GM12878 (cell line): ENCODE measurements around the gene C16orf95. TPM values are rescaled to one million over a fixed set of nuclear protein-coding genes. Genes with fewer than 3 reads are reported as not detected.

Experiments used
- ATAC-seq: fragments of 200-7000 bp; cut with Tn5 transposase; 3 replicates; pipeline ENCODE4 v1.9.1; 2020; ENCODE audit warnings: mild to moderate bottlenecking, moderate library complexity
- BruUV-seq: library from RNA; stranded (reverse); fragments of 400-500 nt; replicated peaks from 2 replicates; lab custom pipeline; 2021; lab: Mats Ljungman, UMichigan
- CTCF ChIA-PET: fragments of 300-600 bp; sonication (Branson Sonifier 250); formaldehyde crosslinking; extraction: SDS; loops from one replicate; lab custom pipeline; 2021; ENCODE audit warnings: inconsistent platforms; lab: Yijun Ruan, JAX
- POLR2A ChIA-PET: fragments of 350-600 bp; formaldehyde crosslinking; extraction: SDS; loops from one replicate; lab custom pipeline; 2021; ENCODE audit warnings: inconsistent platforms; lab: Charles Lee
- RAD21 ChIA-PET: fragments of 300-600 bp; sonication (Branson Sonifier 250); formaldehyde crosslinking; loops from one replicate; lab custom pipeline; 2023; ENCODE audit warnings: antibody characterized with exemption; ENCODE audit not compliant: unreplicated experiment; lab: Charles Lee
- SMC1A ChIA-PET: fragments of 300-600 bp; sonication (Branson Sonifier 250); formaldehyde crosslinking; loops from one replicate; lab custom pipeline; 2023; ENCODE audit not compliant: unreplicated experiment, uncharacterized antibody; lab: Charles Lee
- DNase-seq: peaks from one replicate; pipeline ENCODE4 v3.0.0-alpha.2; 2011; ENCODE audit warnings: low read depth, low spot score
- FAIRE-seq: peaks from 3 replicates; lab custom pipeline; 2011; peaks lifted over from hg19 to GRCh38; lab: Jason Lieb, UNC
- H2AFZ ChIP-seq: 2 replicates; pipeline ENCODE4 v1.6.0; 2011; ENCODE audit warnings: low read depth, low read length, control low read depth; ENCODE audit not compliant: control insufficient read depth
- H3K27ac ChIP-seq: 2 replicates; pipeline ENCODE4 v1.5.1; 2011; ENCODE audit warnings: control low read depth; ENCODE audit not compliant: control insufficient read depth, insufficient read depth
- H3K27me3 ChIP-seq, 2 experiments: replicated peaks in 1 of 2; 2 replicates each; pipeline versions ENCODE4 v1.6.0 to v1.6.1; 2011; ENCODE audit warnings: low read length in 1 of 2; ENCODE audit not compliant: control insufficient read depth in 2 of 2, insufficient read depth in 2 of 2
- H3K36me3 ChIP-seq, 2 experiments: 2 replicates each; pipeline ENCODE4 v1.5.1; 2011; ENCODE audit warnings: low read length in 1 of 2; ENCODE audit not compliant: control insufficient read depth in 2 of 2, insufficient read depth in 2 of 2
- H3K4me1 ChIP-seq: 2 replicates; pipeline ENCODE4 v1.6.1; 2011; ENCODE audit warnings: mild to moderate bottlenecking, low read length, moderate library complexity, mixed read lengths; ENCODE audit not compliant: control insufficient read depth, insufficient read depth
- H3K4me2 ChIP-seq: 2 replicates; pipeline ENCODE4 v1.6.0; 2011; ENCODE audit warnings: control low read depth; ENCODE audit not compliant: control insufficient read depth, insufficient read depth
- H3K4me3 ChIP-seq: fragments of 200-600 bp; sonication (generic); 2 replicates; pipeline ENCODE4 v1.5.1; 2016
- H3K79me2 ChIP-seq: 2 replicates; pipeline ENCODE4 v1.6.0; 2011; ENCODE audit warnings: low read length; ENCODE audit not compliant: control insufficient read depth, insufficient read depth
- H3K9ac ChIP-seq: 2 replicates; pipeline ENCODE4 v1.8.0; 2011; ENCODE audit warnings: low read length, control low read depth, mixed read lengths; ENCODE audit not compliant: control insufficient read depth, insufficient read depth
- H3K9me3 ChIP-seq: replicated peaks from 3 replicates; pipeline ENCODE4 v1.5.1; 2011; ENCODE audit warnings: mild to moderate bottlenecking, low read length; ENCODE audit not compliant: control insufficient read depth, insufficient read depth
- H4K20me1 ChIP-seq: 2 replicates; pipeline ENCODE4 v1.6.0; 2011; ENCODE audit not compliant: control insufficient read depth, insufficient read depth
- BCLAF1 ChIP-seq: fragments of 450-650 bp; IDR thresholded peaks from 2 replicates; pipeline ENCODE4 v1.6.1; 2017; ENCODE audit warnings: antibody characterized with exemption, mild to moderate bottlenecking, moderate library complexity
- CREB1 ChIP-seq: IDR thresholded peaks from 2 replicates; pipeline ENCODE4 v1.6.1; 2012; ENCODE audit warnings: low read depth, mild to moderate bottlenecking, inconsistent platforms
- IRF3 ChIP-seq: fragments of 450-650 bp; IDR thresholded peaks from 2 replicates; pipeline ENCODE4 v1.6.1; 2014; ENCODE audit warnings: mild to moderate bottlenecking
- JUNB ChIP-seq: IDR thresholded peaks from 2 replicates; pipeline ENCODE4 v1.6.1; 2016; ENCODE audit warnings: antibody characterized with exemption, mild to moderate bottlenecking
- NFYB ChIP-seq: IDR thresholded peaks from 2 replicates; pipeline ENCODE4 v1.6.1; 2011; ENCODE audit warnings: low read depth, mild to moderate bottlenecking, low read length, improper control_type of control experiment, moderate library complexity; ENCODE audit not compliant: insufficient read depth
- PAX5 ChIP-seq: IDR thresholded peaks from 2 replicates; pipeline ENCODE4 v1.6.1; 2011; ENCODE audit warnings: low read depth, low read length, borderline replicate concordance
- PKNOX1 ChIP-seq: fragments of 450-650 bp; IDR thresholded peaks from 2 replicates; pipeline ENCODE4 v1.6.1; 2016; ENCODE audit warnings: mild to moderate bottlenecking
- RBBP5 ChIP-seq: fragments of 200-600 bp; sonication (generic); conservative IDR thresholded peaks from 2 replicates; pipeline ENCODE4 v1.6.1; 2016
- ZBTB40 ChIP-seq: fragments of 450-650 bp; IDR thresholded peaks from 2 replicates; pipeline ENCODE4 v1.6.1; 2016; ENCODE audit warnings: mild to moderate bottlenecking, moderate library complexity, borderline replicate concordance
- WGBS: methylation state at CpG from one replicate; pipeline ENCODE4 v1.1.6; 2016; ENCODE audit warnings: low lambda C conversion rate; ENCODE audit not compliant: insufficient replicate concordance, insufficient coverage; ENCODE audit errors: missing lambda C conversion rate; 5-methylcytosine and 5-hydroxymethylcytosine counted together
- in situ Hi-C: fragments of 300-500 bp; cut with MboI; formaldehyde crosslinking; loops from 9 replicates; pipeline ENCODE4 v1.14.3; 2018; ENCODE audit warnings: mixed read lengths
- intact Hi-C: fragments of 100-400 bp; cut with micrococcal nuclease; formaldehyde crosslinking; loops from one replicate; pipeline ENCODE4 v1.14.2; 2022; ENCODE audit not compliant: unreplicated experiment
- polyA plus RNA-seq, 11 experiments: library from polyadenylated mRNA; depleted of rRNA in 4 of 11; unstranded in 6 of 11; stranded (reverse) in 5 of 11; fragments of >200 nt; fragmentation: Nextera tagmentation in 4 of 11; fragmentation: Illumina TruSeq in 1 of 11; extraction: Ambion mirVana in 4 of 11; extraction: Trizol in 1 of 11; gene quantifications; 1 replicate in 1 of 11; 2 replicates in 10 of 11; pipeline versions ENCODE4 v1.2.1 to v1.2.3, GENCODE V29; 2011 to 2016; ENCODE audit warnings: inconsistent platforms in 2 of 11, missing spikeins in 2 of 11, low read depth in 1 of 11
- total RNA-seq, 4 experiments: library from RNA; depleted of rRNA in 3 of 4; stranded (reverse); fragments of >200 nt in 3 of 4; fragmentation: Illumina TruSeq in 1 of 4; extraction: Trizol in 1 of 4; gene quantifications; 2 replicates each; pipeline versions ENCODE4 v1.2.1 to v1.2.3, GENCODE V29; 2013 to 2021

Gene C16orf95
- total and polyA plus RNA-seq, 10 of the 15 experiments (the other 5 are each of a cell fraction or from before 2014, with no cell fraction given), result 0.90 to 22.7 (median 6.0) TPM

DNA sequence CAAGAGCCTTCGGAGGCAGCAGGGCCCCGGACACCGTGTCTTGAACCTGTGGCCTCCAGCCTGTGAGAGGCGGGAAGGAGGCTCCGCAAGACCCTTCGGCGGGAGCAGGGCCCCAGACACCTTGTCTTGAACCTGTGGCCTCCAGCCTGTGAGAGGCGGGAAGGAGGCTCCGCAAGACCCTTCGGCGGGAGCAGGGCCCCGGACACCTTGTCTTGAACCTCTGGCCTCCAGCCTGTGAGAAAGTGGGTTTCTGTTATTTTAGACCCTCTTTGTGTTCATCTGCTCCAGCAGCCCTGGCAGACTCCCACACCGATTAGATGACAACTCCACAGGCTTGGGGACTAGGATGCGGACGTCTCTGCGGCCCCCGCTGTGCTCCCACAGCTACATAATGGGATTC lies 36.4 kb upstream of the C16orf95 start:
- no peak overlapping the region for H2AFZ ChIP-seq
- ChIA-PET RAD21 (no interaction called here), CTCF (no interaction called here), POLR2A (no interaction called here), SMC1A (no interaction called here)
- H3K27me3 ChIP-seq, result no peaks in the 10 kb centered on the region
- H3K4me1 ChIP-seq, result no peaks in the 10 kb centered on the region
- FAIRE-seq (no peak), ATAC-seq (no peak), DNase-seq (no peak)
- no peaks in the 10 kb centered on the region for H3K79me2 ChIP-seq
- no TSS peak for BruUV-seq
- H3K4me3 ChIP-seq, result no peak overlapping the region
- intact Hi-C loops (no loop called here), in situ Hi-C loops (no loop called here)
- TF ChIP-seq PKNOX1 (no peak), CREB1 (no peak), NFYB (no peak), PAX5 (no peak), RBBP5 (no peak), IRF3 (no peak), BCLAF1 (no peak), JUNB (no peak), ZBTB40 (no peak)
- 98% methylated on average over 17 of the region's 17 CpGs for WGBS
- H3K9me3 ChIP-seq, result no peaks in the 10 kb centered on the region
- H4K20me1 ChIP-seq, result no peaks in the 10 kb centered on the region
- no peak overlapping the region for H3K4me2 ChIP-seq
- H3K9ac ChIP-seq, result no peak overlapping the region
- H3K27ac ChIP-seq, result no peak overlapping the region
- H3K36me3 ChIP-seq, result peaks cover 4 to 7% of the 10 kb centered on the region in 2 experiments; a peak in 3 of 4 replicates
